ENCODE results near the gene OST4. TPM values are rescaled to one million over a fixed set of nuclear protein-coding genes. Genes with fewer than 3 reads are reported as not detected.
A peak's percentile ranks its signal among the peaks of the same experiment; 100 is the strongest.

Gene OST4
- total RNA-seq, 2 donors from 2014 or later, result 379 to 465 TPM

DNA sequence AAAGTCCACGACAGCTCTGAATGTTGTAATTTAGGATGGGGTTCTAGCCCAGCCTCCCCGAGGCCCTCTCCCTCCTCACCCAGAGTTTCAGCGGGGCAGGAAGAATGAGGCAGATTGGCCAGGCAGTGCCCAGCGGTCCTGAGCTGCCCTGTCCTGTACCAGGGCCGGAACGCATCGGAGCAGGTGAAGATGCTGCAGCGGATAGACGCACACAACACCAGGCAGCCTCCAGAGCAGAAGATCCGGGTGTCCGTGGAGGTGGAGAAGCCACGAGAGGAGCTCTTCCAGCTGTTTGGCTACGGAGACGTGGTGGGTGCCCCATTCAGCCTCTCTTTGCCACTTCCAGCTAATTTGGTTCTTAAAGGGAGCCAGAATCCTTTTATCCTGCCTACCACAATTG is 25.9 kb upstream of the OST4 start:
- H3K27me3 ChIP-seq, result no peaks in the 10 kb centered on the region
- H3K9me3 ChIP-seq, result no peaks in the 10 kb centered on the region
- H3K36me3 ChIP-seq, result no peaks in the 10 kb centered on the region
- no peak overlapping the region for H3K4me3 ChIP-seq
- H3K27ac ChIP-seq, result no peak overlapping the region
- DNase-seq (ENCODE audit: low spot score), result no peak
- peaks cover 0 to 15% of the 10 kb centered on the region in 2 donors for H3K4me1 ChIP-seq
- TF ChIP-seq, protein P1, sequence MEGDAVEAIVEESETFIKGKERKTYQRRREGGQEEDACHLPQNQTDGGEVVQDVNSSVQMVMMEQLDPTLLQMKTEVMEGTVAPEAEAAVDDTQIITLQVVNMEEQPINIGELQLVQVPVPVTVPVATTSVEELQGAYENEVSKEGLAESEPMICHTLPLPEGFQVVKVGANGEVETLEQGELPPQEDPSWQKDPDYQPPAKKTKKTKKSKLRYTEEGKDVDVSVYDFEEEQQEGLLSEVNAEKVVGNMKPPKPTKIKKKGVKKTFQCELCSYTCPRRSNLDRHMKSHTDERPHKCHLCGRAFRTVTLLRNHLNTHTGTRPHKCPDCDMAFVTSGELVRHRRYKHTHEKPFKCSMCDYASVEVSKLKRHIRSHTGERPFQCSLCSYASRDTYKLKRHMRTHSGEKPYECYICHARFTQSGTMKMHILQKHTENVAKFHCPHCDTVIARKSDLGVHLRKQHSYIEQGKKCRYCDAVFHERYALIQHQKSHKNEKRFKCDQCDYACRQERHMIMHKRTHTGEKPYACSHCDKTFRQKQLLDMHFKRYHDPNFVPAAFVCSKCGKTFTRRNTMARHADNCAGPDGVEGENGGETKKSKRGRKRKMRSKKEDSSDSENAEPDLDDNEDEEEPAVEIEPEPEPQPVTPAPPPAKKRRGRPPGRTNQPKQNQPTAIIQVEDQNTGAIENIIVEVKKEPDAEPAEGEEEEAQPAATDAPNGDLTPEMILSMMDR (IDR thresholded peaks at IDR 0.05), result no peak

DNA sequence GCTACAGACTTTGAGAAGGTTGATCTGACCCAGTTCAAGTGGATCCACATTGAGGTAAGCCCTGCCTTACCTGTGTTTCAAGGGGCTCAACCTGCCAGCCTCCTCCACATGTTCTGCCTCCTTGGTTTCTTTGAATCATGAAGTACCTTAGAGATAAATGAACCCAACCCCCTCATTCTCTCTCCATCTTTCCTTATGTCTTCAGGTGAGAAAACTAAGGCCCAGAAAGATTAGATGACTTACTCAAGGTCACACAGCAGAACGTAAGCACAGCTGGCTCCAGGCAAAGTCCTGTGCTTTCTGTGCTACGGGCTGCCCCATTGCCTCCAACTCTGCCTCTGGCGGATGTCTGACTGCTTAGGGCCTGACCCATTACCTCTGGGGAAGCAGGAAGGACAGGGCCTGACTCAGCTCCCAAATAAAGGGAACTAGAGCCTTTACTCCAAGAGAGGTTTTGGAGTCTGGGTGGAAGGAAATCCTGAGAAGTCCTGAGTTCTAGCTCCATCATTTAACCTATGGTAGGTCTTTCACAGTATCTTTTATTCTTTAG is 25.4 kb upstream of the OST4 start:
- Histone ChIP-seq H3K9me3 (no peaks in the 10 kb centered on the region), H3K4me3 (no peak overlapping the region), H3K27me3 (no peaks in the 10 kb centered on the region), H3K27ac (peak overlapping the region in 1 of 2 donors; percentile 5), H3K4me1 (peaks cover 0 to 15% of the 10 kb centered on the region in 2 donors), H3K36me3 (no peaks in the 10 kb centered on the region)
- DNase-seq (ENCODE audit: low spot score), result no peak
- TF ChIP-seq, protein P1 (IDR thresholded peaks at IDR 0.05), result no peak

DNA sequence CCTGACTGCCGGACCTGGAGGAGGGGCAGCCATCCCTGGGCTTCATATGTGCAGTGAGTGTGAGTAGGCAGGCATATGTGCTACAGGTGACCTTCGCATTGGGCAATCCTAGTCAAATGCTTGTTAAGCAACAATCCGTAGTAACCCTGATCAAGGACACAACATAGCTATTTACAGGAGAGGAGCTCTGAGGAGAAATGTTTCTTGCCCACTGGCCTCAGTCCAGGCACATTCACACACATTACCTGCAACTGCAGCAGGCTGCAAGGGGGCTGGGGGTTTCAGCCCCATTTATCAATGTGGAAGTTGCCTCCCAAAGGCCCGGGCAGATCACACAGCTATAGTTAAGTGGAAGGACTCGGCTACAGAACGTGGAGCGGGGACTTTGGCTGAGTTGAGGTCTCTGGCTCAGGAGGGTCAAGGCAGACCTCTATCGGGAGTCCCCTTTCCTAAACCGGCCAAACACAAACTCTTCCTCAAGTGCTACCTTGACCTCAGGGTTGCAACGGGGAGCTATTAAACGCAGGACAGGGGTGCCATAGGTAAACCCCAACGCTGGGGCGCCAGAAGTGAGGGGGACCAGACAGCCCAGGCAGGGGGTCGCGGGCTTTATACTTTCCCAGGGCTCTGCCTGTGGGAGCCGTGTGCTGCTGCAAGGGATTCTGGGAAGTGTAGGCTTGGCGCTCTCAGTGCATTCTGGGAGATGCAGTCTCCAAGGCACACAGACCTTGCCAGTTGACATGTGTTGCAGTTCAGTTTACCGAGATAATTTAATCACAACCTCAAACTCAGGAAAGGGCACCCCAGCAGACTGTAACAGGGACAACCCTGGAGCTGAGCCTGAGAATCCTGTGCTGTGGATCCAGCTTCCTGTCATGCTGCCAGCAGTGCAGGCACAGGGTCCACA is 24.5 kb upstream of the OST4 start:
- no peaks in the 10 kb centered on the region for H3K27me3 ChIP-seq
- DNase-seq (ENCODE audit: low spot score), result peak; percentile 69
- no peaks in the 10 kb centered on the region for H3K36me3 ChIP-seq
- no peaks in the 10 kb centered on the region for H3K9me3 ChIP-seq
- H3K4me3 ChIP-seq, result peak overlapping the region; percentile 29 to 43
- H3K4me1 ChIP-seq, result peaks cover 0 to 15% of the 10 kb centered on the region in 2 donors
- peak overlapping the region in 1 of 2 donors; percentile 5 for H3K27ac ChIP-seq
- TF ChIP-seq, protein P1 (IDR thresholded peaks at IDR 0.05), result no peak

GRCh38 chr2:27095427-27095744 is 23.9 kb upstream of the OST4 start:
- Histone ChIP-seq H3K36me3 (no peaks in the 10 kb centered on the region), H3K4me1 (peaks cover 0 to 15% of the 10 kb centered on the region in 2 donors), H3K4me3 (no peak overlapping the region), H3K9me3 (no peaks in the 10 kb centered on the region), H3K27ac (no peak overlapping the region), H3K27me3 (no peaks in the 10 kb centered on the region)
- TF ChIP-seq, protein P1 (IDR thresholded peaks at IDR 0.05), result no peak
- DNase-seq (ENCODE audit: low spot score), result no peak

DNA sequence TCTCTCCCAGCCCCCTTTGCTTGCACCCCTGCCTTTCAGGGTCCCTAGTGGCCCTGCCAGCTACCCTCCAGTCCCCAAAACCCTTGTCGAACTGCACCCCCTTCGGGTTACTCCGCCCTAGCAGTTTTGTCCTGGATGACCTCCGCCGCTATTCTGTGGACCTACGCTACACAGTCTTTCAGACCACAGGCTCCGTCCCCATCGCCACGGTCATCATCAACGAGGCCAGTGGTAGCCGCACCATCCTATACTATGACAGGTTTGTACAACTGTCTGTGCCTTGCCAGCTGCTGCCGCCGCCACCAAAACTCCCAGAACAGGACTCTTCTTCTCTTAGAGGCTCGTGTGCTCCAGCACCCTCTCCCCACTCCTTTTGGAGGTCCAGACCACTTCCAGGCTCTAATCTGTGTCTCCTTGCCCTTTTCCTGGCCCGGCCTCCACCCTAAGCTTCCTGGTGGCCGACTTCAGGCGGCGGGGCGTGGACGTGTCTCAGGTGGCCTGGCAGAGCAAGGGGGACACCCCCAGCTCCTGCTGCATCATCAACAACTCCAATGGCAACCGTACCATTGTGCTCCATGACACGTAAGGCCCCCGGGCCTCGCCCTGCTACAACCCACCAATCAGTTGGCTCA is 23.0 kb upstream of the OST4 start:
- Histone ChIP-seq H3K4me1 (peaks cover 0 to 15% of the 10 kb centered on the region in 2 donors), H3K27ac (no peak overlapping the region), H3K4me3 (no peak overlapping the region), H3K9me3 (no peaks in the 10 kb centered on the region), H3K36me3 (no peaks in the 10 kb centered on the region), H3K27me3 (no peaks in the 10 kb centered on the region)
- TF ChIP-seq, protein P1 (IDR thresholded peaks at IDR 0.05), result no peak
- no peak for DNase-seq (ENCODE audit: low spot score)

Data from right atrium auricular region (tissue), 2 donors.